Upper lobe of left lung (tissue), 6 donors: Measurements from ENCODE around the gene XRCC2. TPM values are rescaled to one million over a fixed set of nuclear protein-coding genes. Genes with fewer than 3 reads are reported as not detected.
A peak's percentile ranks its signal among the peaks of the same experiment; 100 is the strongest.
"Not testable (repeated sequence)": the region's sequence is repeated elsewhere in the genome, so short reads cannot be mapped to it uniquely, and the experiment has no call there.

ENCODE experiments used
- ATAC-seq, 2 donors: fragments of 200-7000 bp; cut with Tn5 transposase; one replicate each; pipeline ENCODE4 v1.9.1; 2022; ENCODE audit warnings: mild to moderate bottlenecking in 2 of 2, moderate library complexity in 2 of 2; ENCODE audit not compliant: low FRiP score in 2 of 2
- DNase-seq, 2 donors: peaks; one replicate each; pipeline ENCODE4 v3.0.0-alpha.2; 2019 to 2020
- H3K27ac ChIP-seq, 4 donors: fragments of 200-600 bp; sonication (generic); one replicate each; pipeline ENCODE4 v1.5.1; 2016 to 2019
- H3K27me3 ChIP-seq, 4 donors: fragments of 200-600 bp; sonication (generic); one replicate each; pipeline ENCODE4 v1.5.1; 2017 to 2019
- H3K36me3 ChIP-seq, 4 donors: fragments of 200-600 bp; sonication (generic); one replicate each; pipeline ENCODE4 v1.5.1; 2016 to 2019
- H3K4me1 ChIP-seq, 4 donors: fragments of 200-600 bp; sonication (generic); one replicate each; pipeline ENCODE4 v1.5.1; 2018 to 2019
- H3K4me3 ChIP-seq, 4 donors: fragments of 200-600 bp; sonication (generic); one replicate each; pipeline ENCODE4 v1.5.1; 2017 to 2019; ENCODE audit warnings: mild to moderate bottlenecking in 2 of 4, moderate library complexity in 1 of 4
- H3K9me3 ChIP-seq, 4 donors: fragments of 200-600 bp; sonication (generic); one replicate each; pipeline ENCODE4 v1.5.1; 2018 to 2019
- EP300 ChIP-seq, 4 donors: sonication (generic); formaldehyde crosslinking; IDR thresholded peaks; one replicate each; pipeline ENCODE4 v1.5.1; 2017; ENCODE audit warnings: antibody characterized with exemption in 4 of 4, control low read depth in 2 of 4
- POLR2A ChIP-seq, 4 donors: fragments of 450-650 bp; IDR thresholded peaks; one replicate each; pipeline ENCODE4 v1.5.1; 2016 to 2017; ENCODE audit warnings: antibody characterized with exemption in 4 of 4, mild to moderate bottlenecking in 2 of 4
- POLR2AphosphoS5 ChIP-seq, 2 donors: sonication (generic); formaldehyde crosslinking; IDR thresholded peaks; one replicate each; pipeline ENCODE4 v1.5.1; 2017; ENCODE audit warnings: antibody characterized with exemption in 2 of 2
- WGBS, 2 donors: methylation state at CpG; one replicate each; pipeline ENCODE4 v1.1.5; 2017 to 2018; 5-methylcytosine and 5-hydroxymethylcytosine counted together
- total RNA-seq, 6 donors: library from RNA; depleted of rRNA in 4 of 6; stranded (reverse); fragments of >200 nt in 4 of 6; gene quantifications; one replicate each; pipeline versions ENCODE4 v1.1.0 to v1.2.1, GENCODE V29; 2016 to 2021
- TF ChIP-seq, protein P1 (sequence below), 6 experiments: fragments of 450-650 bp in 4 of 6; fragments of 200-600 bp in 2 of 6; sonication (generic) in 2 of 6; IDR thresholded peaks; one replicate each; pipeline ENCODE4 v1.5.1; 2016 to 2019; ENCODE audit warnings: antibody characterized with exemption in 6 of 6
- donor health status: DM: no; HTN: no; CAD: no; lungs with moderate emphysema.
- donor health status: DM: no; HTN: yes; CAD: no; lungs with severe emphysema.

Gene XRCC2
- 1 to 10 TPM in 3 of 6 donors, under 1 TPM in 3; 0.46 to 1.3 (median 1.00) TPM for total RNA-seq

DNA sequence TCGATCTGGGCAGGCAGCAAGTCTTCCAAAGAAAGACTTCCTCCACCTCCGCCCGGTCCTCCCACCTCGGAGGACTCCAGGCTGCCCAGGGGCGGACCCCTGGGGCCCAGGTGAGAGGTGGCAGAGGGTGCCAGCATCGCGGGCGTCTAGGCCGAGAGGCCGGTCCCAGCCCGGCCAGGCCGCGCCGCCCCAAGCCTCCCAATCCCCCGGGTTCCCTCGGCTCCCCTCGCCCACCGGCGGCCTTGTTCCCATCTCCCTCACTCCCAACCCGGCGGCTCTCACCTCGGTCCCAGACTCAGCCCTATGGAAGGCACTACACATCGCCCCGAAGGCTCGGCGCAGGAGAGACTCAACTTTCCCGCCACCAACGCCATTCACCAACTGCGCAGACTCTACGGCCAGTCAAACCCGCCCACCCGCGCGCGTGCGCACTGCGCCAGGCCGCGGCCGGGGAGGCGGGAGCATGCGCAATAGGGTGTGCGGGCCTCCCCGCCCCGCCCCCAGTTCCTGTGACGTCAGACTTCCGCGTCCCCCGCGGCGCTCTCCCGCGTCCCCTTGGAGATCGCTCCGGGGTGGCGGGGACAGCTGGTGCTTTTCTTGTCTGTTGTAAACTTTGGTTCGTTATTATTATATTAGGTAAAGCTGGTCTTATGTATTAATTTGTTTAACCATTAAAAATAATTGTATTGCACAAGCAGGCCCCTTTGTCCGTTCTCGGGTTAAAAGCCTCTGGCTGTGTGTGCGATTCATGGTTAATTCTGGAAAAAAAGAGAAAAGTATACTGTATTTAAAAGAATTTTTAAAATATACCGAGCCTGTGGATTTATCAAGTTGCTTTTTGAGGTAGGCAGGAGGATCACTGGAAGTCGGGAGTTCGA is at the start of gene XRCC2:
XRCC2 (minus strand) TSS at position 383 of the 878 bp plus-strand sequence; CDS start at position 321, 62 bp downstream.
- TF ChIP-seq EP300 (IDR thresholded peaks at IDR 0.05) = peak in 1 of 4 donors; percentile 73
- peak; percentile 94 to 95 for TF ChIP-seq POLR2AphosphoS5 (IDR thresholded peaks at IDR 0.05)
- peak in 3 of 4 donors; percentile 70 to 88 (median 81) for TF ChIP-seq POLR2A (IDR thresholded peaks at IDR 0.05)
- TF ChIP-seq, protein P1, sequence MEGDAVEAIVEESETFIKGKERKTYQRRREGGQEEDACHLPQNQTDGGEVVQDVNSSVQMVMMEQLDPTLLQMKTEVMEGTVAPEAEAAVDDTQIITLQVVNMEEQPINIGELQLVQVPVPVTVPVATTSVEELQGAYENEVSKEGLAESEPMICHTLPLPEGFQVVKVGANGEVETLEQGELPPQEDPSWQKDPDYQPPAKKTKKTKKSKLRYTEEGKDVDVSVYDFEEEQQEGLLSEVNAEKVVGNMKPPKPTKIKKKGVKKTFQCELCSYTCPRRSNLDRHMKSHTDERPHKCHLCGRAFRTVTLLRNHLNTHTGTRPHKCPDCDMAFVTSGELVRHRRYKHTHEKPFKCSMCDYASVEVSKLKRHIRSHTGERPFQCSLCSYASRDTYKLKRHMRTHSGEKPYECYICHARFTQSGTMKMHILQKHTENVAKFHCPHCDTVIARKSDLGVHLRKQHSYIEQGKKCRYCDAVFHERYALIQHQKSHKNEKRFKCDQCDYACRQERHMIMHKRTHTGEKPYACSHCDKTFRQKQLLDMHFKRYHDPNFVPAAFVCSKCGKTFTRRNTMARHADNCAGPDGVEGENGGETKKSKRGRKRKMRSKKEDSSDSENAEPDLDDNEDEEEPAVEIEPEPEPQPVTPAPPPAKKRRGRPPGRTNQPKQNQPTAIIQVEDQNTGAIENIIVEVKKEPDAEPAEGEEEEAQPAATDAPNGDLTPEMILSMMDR (IDR thresholded peaks at IDR 0.05) = no peak
- peak; percentile 93 to 98 for ATAC-seq

DNA sequence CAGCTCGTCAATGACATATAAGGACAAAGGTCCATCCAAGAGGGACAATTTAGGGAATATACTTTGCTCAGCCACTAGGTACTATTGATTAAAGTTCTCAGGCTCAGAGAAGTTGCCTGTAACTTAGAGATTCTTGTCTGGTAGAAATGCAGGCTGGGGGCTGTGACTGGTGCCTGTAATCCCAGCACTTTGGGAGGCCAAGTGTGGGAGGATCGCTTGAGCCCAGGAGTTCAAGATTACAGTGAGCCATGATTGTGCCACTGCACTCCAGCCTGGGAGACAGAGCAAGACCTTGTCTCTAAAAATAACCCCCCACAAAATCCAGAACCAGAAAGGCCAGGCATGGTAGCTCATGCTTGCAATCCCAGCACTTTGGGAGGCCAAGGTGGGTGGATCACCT is 47.4 kb upstream of the XRCC2 start:
- no peaks in the 10 kb centered on the region for H3K4me1 ChIP-seq
- WGBS, 2 donors = 86 to 89% methylated on average over 2 of the region's 2 CpGs
- no peaks in the 10 kb centered on the region for H3K36me3 ChIP-seq
- H3K27me3 ChIP-seq = no peaks in the 10 kb centered on the region
- H3K27ac ChIP-seq = no peak overlapping the region
- H3K9me3 ChIP-seq = no peaks in the 10 kb centered on the region
- ATAC-seq = no peak
- no peak for TF ChIP-seq POLR2A (IDR thresholded peaks at IDR 0.05)
- no peak for TF ChIP-seq POLR2AphosphoS5 (IDR thresholded peaks at IDR 0.05)
- TF ChIP-seq EP300 (IDR thresholded peaks at IDR 0.05) = no peak
- TF ChIP-seq, protein P1 (IDR thresholded peaks at IDR 0.05) = no peak
- no peak for DNase-seq
- no peak overlapping the region for H3K4me3 ChIP-seq

More for the DNA sequence above, at the start of gene XRCC2:
- H3K4me1 ChIP-seq = peaks cover 7 to 17% (median 13%) of the 10 kb centered on the region in 4 donors
- no peaks in the 10 kb centered on the region for H3K27me3 ChIP-seq
- peak; percentile 93 to 99 for DNase-seq
- H3K9me3 ChIP-seq = no peaks in the 10 kb centered on the region
- peak within 1 kb of the TSS; percentile 61 to 91 (median 78) for H3K4me3 ChIP-seq
- peak within 1 kb of the TSS; percentile 79 to 87 (median 82) for H3K27ac ChIP-seq
- 3 to 7% methylated on average over 27 to 56 of the region's 63 CpGs for WGBS, 2 donors
- no peaks in the 10 kb centered on the region for H3K36me3 ChIP-seq

DNA sequence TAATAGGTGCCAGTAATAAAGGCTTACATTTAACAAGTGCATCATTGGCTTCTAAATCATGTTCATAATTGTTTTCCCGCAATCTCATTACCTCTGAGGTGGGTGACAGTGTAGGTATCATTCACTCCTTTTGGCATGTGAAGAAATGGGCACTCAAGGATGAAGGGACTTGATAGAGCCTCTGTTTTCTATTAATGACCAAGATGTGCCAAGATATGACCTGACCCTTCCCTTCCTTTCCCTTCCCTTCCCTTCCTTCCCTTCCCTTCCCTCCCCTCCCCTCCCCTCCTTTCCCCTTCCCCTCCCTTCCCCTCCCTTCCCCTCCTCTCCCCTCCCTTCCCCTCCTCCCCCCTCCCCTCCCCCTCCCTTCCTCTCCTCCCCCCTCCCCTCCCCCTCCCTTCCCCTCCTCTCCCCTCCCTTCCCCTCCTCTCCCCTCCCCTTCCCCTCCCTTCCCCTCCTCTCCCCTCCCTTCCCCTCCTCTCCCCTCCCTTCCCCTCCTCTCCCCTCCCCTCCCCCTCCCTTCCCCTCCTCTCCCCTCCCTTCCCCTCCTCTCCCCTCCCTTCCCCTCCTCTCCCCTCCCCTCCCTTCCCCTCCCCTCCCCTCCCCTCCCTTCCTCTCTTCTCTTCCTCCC is 36.6 kb upstream of the XRCC2 start:
- not testable (repeated sequence) for ATAC-seq, H3K4me1 ChIP-seq, H3K9me3 ChIP-seq, H3K27me3 ChIP-seq, H3K4me3 ChIP-seq, DNase-seq, H3K27ac ChIP-seq, H3K36me3 ChIP-seq
- WGBS, 2 donors = 96 to 100% methylated on average over 1 of the region's 1 CpG

DNA sequence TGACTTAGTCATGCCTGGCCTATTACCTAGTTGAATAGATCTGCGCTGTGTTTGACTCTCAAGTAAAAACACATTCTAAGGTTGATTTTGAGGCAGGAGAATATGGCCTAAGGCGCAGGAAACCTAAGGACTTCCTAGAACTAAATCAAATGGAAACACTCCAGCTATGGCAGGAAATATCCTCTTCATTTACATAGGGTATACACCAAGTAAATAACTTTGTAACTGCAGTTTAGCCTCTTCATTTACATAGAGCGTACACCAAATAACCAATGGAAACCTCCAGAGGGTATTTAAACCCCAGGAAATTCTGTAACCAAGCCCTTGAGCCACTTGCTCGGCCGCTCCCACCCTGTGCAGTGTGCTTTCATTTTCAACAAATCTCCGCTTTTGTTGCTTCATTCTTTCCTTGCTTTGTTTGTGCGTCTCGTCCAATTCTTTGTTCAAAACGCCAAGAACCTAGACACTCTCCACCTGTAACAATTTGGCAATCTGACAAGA is 35.6 kb upstream of the XRCC2 start:
- H3K9me3 ChIP-seq = no peaks in the 10 kb centered on the region
- H3K36me3 ChIP-seq = no peaks in the 10 kb centered on the region
- no peak overlapping the region for H3K27ac ChIP-seq
- DNase-seq (no peak), ATAC-seq (no peak)
- 66 to 74% methylated on average over 9 of the region's 9 CpGs for WGBS, 2 donors
- peaks cover 0 to 7% (median 1%) of the 10 kb centered on the region in 4 donors for H3K4me1 ChIP-seq
- no peak for TF ChIP-seq POLR2A (IDR thresholded peaks at IDR 0.05)
- TF ChIP-seq, protein P1 (IDR thresholded peaks at IDR 0.05) = no peak
- no peak for TF ChIP-seq EP300 (IDR thresholded peaks at IDR 0.05)
- no peak for TF ChIP-seq POLR2AphosphoS5 (IDR thresholded peaks at IDR 0.05)
- no peak overlapping the region for H3K4me3 ChIP-seq
- H3K27me3 ChIP-seq = no peaks in the 10 kb centered on the region

DNA sequence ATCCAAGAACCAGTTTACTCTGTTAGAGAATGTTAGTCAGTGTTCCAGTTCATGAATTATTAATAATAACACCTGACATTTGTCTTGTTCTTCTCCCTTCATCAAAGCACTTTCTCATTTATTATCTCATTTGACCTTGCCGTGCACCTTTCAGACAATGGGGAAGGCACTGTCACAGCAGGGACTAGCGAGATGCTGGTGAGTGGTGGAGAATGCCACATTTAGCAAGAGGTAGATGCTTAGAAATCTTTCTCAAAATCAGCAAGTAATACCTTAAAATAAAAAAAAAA is 34.2 kb upstream of the XRCC2 start:
- no peaks in the 10 kb centered on the region for H3K27me3 ChIP-seq
- no peak for DNase-seq
- ATAC-seq = no peak
- peaks cover 0 to 8% (median 2%) of the 10 kb centered on the region in 4 donors for H3K4me1 ChIP-seq
- WGBS, 2 donors = 68 to 76% methylated on average over 2 of the region's 2 CpGs
- peaks cover 0 to 7% (median 4%) of the 10 kb centered on the region in 4 donors for H3K9me3 ChIP-seq
- TF ChIP-seq POLR2AphosphoS5 (IDR thresholded peaks at IDR 0.05) = no peak
- TF ChIP-seq, protein P1 (IDR thresholded peaks at IDR 0.05) = no peak
- no peak for TF ChIP-seq EP300 (IDR thresholded peaks at IDR 0.05)
- no peak for TF ChIP-seq POLR2A (IDR thresholded peaks at IDR 0.05)
- H3K27ac ChIP-seq = no peak overlapping the region
- no peak overlapping the region for H3K4me3 ChIP-seq
- H3K36me3 ChIP-seq = no peaks in the 10 kb centered on the region
